MM.1S (cell line): ENCODE measurements around the gene PCDHA1.

Experiments
- EZH2 ChIP-seq: fragments of 300-600 bp; sonication (generic); optimal IDR thresholded peaks from 2 replicates; pipeline ENCODE3; 2017; ENCODE audit warnings: low read depth, mild to moderate bottlenecking, antibody characterized with exemption, low read length, mixed read lengths
- TF ChIP-seq, protein P1 (sequence below): fragments of 300-600 bp; sonication (generic); IDR thresholded peaks from 2 replicates; pipeline ENCODE4 v1.5.1; 2016; ENCODE audit warnings: antibody characterized with exemption, low read length, mixed read lengths

DNA sequence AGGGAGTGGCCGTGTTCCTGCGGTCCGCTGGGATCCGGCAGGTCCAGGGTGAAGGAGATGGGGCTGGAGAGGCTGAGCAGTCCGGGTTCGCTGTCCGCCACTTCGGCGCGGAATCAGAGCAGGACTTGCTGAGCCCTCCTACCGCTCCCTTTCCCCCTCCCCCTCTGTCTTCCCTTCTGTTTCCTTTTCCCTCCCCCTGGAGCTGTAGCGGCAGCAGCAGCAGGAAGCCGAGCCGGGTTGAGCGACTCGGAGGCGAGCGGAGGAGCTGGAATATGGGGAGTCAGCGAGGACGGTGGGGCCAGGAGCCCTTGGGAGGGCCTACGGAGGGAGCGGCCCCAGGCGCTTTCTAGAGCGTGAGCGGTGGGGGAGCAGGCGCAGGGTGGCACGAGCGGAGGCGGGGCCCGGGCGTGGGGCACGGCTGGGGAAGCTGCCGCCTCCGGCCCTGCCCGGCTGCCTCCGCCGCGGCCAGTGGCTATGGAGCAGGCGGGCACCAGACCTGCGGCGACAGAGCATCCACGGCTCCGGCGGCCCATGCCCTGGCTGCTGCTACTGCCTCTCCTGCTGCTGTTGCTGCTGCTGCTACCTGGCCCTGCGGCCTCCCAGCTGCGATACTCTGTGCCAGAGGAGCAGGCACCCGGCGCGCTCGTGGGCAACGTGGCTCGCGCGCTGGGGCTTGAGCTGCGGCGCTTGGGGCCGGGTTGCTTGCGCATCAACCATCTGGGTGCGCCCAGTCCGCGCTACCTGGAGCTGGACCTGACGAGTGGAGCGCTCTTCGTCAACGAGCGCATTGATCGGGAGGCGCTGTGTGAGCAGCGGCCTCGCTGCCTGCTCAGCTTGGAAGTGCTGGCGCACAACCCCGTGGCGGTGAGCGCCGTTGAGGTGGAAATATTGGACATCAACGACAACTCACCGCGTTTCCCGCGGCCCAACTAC, 180.6 kb downstream of the PCDHA1 start, which contains the start of gene PCDHAC2:
- TF ChIP-seq, protein P1, sequence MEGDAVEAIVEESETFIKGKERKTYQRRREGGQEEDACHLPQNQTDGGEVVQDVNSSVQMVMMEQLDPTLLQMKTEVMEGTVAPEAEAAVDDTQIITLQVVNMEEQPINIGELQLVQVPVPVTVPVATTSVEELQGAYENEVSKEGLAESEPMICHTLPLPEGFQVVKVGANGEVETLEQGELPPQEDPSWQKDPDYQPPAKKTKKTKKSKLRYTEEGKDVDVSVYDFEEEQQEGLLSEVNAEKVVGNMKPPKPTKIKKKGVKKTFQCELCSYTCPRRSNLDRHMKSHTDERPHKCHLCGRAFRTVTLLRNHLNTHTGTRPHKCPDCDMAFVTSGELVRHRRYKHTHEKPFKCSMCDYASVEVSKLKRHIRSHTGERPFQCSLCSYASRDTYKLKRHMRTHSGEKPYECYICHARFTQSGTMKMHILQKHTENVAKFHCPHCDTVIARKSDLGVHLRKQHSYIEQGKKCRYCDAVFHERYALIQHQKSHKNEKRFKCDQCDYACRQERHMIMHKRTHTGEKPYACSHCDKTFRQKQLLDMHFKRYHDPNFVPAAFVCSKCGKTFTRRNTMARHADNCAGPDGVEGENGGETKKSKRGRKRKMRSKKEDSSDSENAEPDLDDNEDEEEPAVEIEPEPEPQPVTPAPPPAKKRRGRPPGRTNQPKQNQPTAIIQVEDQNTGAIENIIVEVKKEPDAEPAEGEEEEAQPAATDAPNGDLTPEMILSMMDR, result no peak
- no peak for TF ChIP-seq EZH2
